Metanephros (tissue), 2 donors: ENCODE data around the gene KRTAP19-2. TPM values are rescaled to one million over a fixed set of nuclear protein-coding genes. Genes with fewer than 3 reads are reported as not detected.

Experiments used
- small RNA-seq: library from RNA; depleted of rRNA; stranded (forward); fragments of <200 nt; gene quantifications from one replicate; pipeline ENCODE3, GENCODE V24; 2014; ENCODE audit warnings: low replicate concordance
- total RNA-seq: library from RNA; depleted of rRNA; stranded (reverse); fragments of >200 nt; gene quantifications from one replicate; pipeline ENCODE4 v1.2.3, GENCODE V29; 2014

Gene KRTAP19-2
- not detected for total RNA-seq

DNA sequence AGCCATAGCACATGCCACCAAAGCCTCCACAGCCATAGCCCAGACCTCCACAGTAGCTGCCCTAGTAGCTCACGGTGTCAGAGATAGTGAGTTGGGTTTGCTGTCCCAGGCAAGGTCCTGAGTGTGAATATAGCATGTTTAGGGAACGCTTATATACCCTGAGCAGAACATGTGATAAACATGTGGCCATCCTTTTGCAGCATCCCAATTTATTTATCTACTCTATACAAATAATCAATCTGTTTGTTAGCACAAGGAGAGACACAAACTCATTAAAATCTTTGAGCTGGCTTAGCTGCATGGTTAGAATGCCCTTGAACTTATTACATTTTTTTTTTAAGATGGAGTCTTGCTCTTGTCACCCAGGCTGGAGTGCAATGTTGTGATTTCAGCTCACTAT, at the start of gene KRTAP19-2:
KRTAP19-2 (minus strand) TSS at position 101 of the 400 bp plus-strand sequence; CDS start at position 13, 88 bp downstream.

DNA sequence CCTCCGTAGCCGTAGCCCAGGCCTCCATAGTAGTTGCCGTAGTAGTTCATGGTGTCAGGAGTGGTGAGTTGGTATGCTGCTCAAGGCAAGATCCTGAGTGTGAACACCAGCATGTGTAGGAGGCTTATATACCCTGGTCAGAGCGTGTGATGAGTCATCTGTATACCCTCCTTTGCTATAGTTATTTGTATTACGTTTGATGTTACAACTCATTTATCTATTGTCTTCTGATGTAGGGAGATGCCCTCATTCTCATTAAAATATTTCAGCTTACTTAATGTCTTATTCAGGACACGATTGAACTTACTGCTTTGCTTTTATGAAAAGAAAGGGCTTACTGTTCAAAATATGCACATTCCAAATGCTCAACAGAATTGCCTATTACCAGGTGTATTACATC, 14.8 kb upstream of the KRTAP19-2 start, which contains the start of gene KRTAP19-5:
KRTAP19-5 (minus strand) TSS at position 101 of the 400 bp plus-strand sequence; CDS start at position 50, 51 bp downstream.

GRCh38 chr21:30497065-30497464, 9.8 kb upstream of the KRTAP19-2 start, which contains the start of gene KRTAP19-4:
KRTAP19-4 (minus strand) TSS chr21:30497165; CDS start chr21:30497110, 55 bp downstream.

DNA sequence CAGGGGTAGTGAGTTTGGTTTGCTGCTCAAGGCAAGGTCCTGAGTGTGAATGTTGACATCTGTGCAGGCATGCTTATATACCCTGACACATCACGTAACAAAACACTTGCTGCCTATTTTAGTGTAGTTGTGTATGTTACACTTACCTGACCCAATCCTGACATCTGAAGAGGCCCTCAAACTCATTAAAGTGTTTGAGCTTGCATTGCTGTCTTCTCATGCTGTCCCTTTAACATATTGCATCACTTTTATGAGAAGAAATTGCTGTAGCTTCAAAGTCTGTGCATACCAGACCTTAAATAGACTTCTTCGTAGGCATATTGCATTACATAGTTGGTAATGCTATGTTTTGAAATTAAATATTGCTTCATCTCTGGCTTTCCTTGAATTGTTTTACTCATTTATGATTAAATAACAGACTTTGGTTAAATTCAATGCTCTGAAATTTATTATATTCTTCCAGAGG, 4.8 kb upstream of the KRTAP19-2 start, which contains the start of gene KRTAP19-3:
KRTAP19-3 (minus strand) TSS at position 51 of the 466 bp plus-strand sequence. CDS start 56 bp downstream, outside the sequence.

DNA sequence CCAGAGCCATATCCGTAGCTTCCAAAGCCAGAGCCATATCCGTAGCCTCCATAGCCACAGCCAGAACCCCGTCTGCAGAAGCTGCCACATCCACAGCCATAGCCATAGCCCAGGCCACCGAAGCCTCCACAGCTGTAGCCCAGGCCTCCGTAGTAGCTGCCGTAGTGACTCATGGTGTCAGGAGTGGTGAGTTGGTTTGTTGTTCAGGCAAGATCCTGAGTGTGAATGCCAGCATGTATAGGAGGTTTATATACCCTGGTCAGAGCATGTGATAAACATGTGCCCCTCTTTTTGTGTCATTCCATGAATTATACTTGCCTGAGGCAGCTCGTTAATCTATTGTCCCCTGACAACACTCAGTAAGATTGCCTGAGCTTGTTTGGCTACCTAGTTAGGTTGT, 7.1 kb downstream of the KRTAP19-2 start, which contains the start of gene KRTAP19-1:
KRTAP19-1 (minus strand) TSS at position 223 of the 400 bp plus-strand sequence; CDS start at position 173, 50 bp downstream.

GRCh38 chr21:30439975-30440374, 47.3 kb downstream of the KRTAP19-2 start, which contains the start of gene KRTAP15-1:
KRTAP15-1 (plus strand) TSS chr21:30440275; CDS start chr21:30440328, 53 bp downstream.

Small RNAs within 50 kb of the gene (small RNA-seq; reads per million reads assigned to genes)
- gene AP000567.1 (not detected), gene KRTAP19-10P (not detected), gene KRTAP19-11P (not detected), gene KRTAP19-9P (not detected)

Other genes starting within 250 kb of the KRTAP19-2 start
- not detected for gene KRTAP24-1, start 204.5 kb downstream of the KRTAP19-2 start, total RNA-seq
- gene KRTAP25-1, start 197.9 kb downstream of the KRTAP19-2 start, total RNA-seq: not detected
- not detected for gene KRTAP26-1, start 167.1 kb downstream of the KRTAP19-2 start, total RNA-seq
- gene KRTAP27-1, start 149.7 kb downstream of the KRTAP19-2 start, total RNA-seq: not detected
- gene KRTAP23-1, start 138.8 kb downstream of the KRTAP19-2 start, total RNA-seq: not detected
- gene KRTAP13-2, start 115.2 kb downstream of the KRTAP19-2 start, total RNA-seq: not detected
- not detected for gene KRTAP13-1, start 91.4 kb downstream of the KRTAP19-2 start, total RNA-seq
- gene KRTAP13-3, start 61.5 kb downstream of the KRTAP19-2 start, total RNA-seq: not detected
- gene KRTAP13-4, start 57.2 kb downstream of the KRTAP19-2 start, total RNA-seq: not detected
- not detected for gene KRTAP15-1, start 47.2 kb downstream of the KRTAP19-2 start, total RNA-seq
- not detected for gene KRTAP19-1, start 7.1 kb downstream of the KRTAP19-2 start, total RNA-seq
- gene KRTAP19-3, start 4.6 kb upstream of the KRTAP19-2 start, total RNA-seq: not detected
- gene KRTAP19-4, start 9.7 kb upstream of the KRTAP19-2 start, total RNA-seq: not detected
- not detected for gene KRTAP19-5, start 14.7 kb upstream of the KRTAP19-2 start, total RNA-seq
- not detected for gene KRTAP19-6, start 54.4 kb upstream of the KRTAP19-2 start, total RNA-seq
- not detected for gene KRTAP19-7, start 73.9 kb upstream of the KRTAP19-2 start, total RNA-seq
- gene KRTAP22-2, start 103.0 kb upstream of the KRTAP19-2 start, total RNA-seq: not detected
- gene KRTAP6-3, start 105.0 kb upstream of the KRTAP19-2 start, total RNA-seq: not detected
- not detected for gene KRTAP6-2, start 111.5 kb upstream of the KRTAP19-2 start, total RNA-seq
- not detected for gene KRTAP22-1, start 113.7 kb upstream of the KRTAP19-2 start, total RNA-seq
- not detected for gene KRTAP6-1, start 126.5 kb upstream of the KRTAP19-2 start, total RNA-seq
- gene KRTAP20-1, start 129.0 kb upstream of the KRTAP19-2 start, total RNA-seq: not detected
- not detected for gene KRTAP20-4, start 133.2 kb upstream of the KRTAP19-2 start, total RNA-seq
- not detected for gene KRTAP20-2, start 147.8 kb upstream of the KRTAP19-2 start, total RNA-seq
- gene KRTAP20-3, start 155.4 kb upstream of the KRTAP19-2 start, total RNA-seq: not detected
- gene KRTAP21-3, start 231.3 kb upstream of the KRTAP19-2 start, total RNA-seq: not detected